Measurements from ENCODE around the gene GNA14.

GRCh38 chr9:77672183-77672582, 24.1 kb upstream of the GNA14 start:
- TF ChIP-seq EZH2phosphoT487 (IDR thresholded peaks at IDR 0.05; ENCODE audit: borderline replicate concordance, low read depth, low read length) (no peak), CTCF (conservative IDR thresholded peaks at IDR 0.05; ENCODE audit: low read length) (no peak)

Measured in OCI-LY7 (cell line).